ENCODE measurements around the gene NUDT3.
A peak's percentile ranks its signal among the peaks of the same experiment; 100 is the strongest.

NUDT3 gene

GRCh38 chr6:34238585-34239499 is 153.6 kb downstream of the NUDT3 start:
- Histone ChIP-seq H3K27ac (peak overlapping the region; percentile 100), H3K9me3 (no peaks in the 10 kb centered on the region), H3K36me3 (peaks cover 49% of the 10 kb centered on the region), H3K9ac (peak overlapping the region; percentile 99), H3K4me3 (peak overlapping the region; percentile 99), H3K27me3 (no peaks in the 10 kb centered on the region), H4K20me1 (peaks cover 63% of the 10 kb centered on the region), H3K4me2 (peak overlapping the region; percentile 96), H3K4me1 (peaks cover 67% of the 10 kb centered on the region)
- TF ChIP-seq Cebpa-rat (IDR thresholded peaks at IDR 0.05), result no peak

- peaks cover 40% of the 10 kb centered on the region for H3K36me3 ChIP-seq
Measured at GRCh38 chr6:34237722-34238584, 154.5 kb downstream of the NUDT3 start.

GRCh38 chr6:34237316-34237721 is 155.2 kb downstream of the NUDT3 start:
- TF ChIP-seq Cebpa-rat (IDR thresholded peaks at IDR 0.05), result no peak
- Histone ChIP-seq H3K4me2 (peak overlapping the region; percentile 96), H3K4me3 (peak overlapping the region; percentile 99), H3K27ac (peak overlapping the region; percentile 100), H3K9me3 (no peaks in the 10 kb centered on the region), H3K36me3 (peaks cover 34% of the 10 kb centered on the region), H3K27me3 (no peaks in the 10 kb centered on the region), H3K4me1 (peaks cover 55% of the 10 kb centered on the region), H3K9ac (peak overlapping the region; percentile 99), H4K20me1 (peaks cover 47% of the 10 kb centered on the region)

More at GRCh38 chr6:34237722-34238584, 154.5 kb downstream of the NUDT3 start:
- H3K9ac ChIP-seq, result peak overlapping the region; percentile 99
- peaks cover 58% of the 10 kb centered on the region for H3K4me1 ChIP-seq
- H4K20me1 ChIP-seq, result peaks cover 54% of the 10 kb centered on the region
- H3K4me2 ChIP-seq, result peak overlapping the region; percentile 96
- H3K4me3 ChIP-seq, result peak overlapping the region; percentile 99
- peak overlapping the region; percentile 100 for H3K27ac ChIP-seq
- H3K27me3 ChIP-seq, result no peaks in the 10 kb centered on the region
- H3K9me3 ChIP-seq, result no peaks in the 10 kb centered on the region
- no peak for TF ChIP-seq Cebpa-rat (IDR thresholded peaks at IDR 0.05)

GRCh38 chr6:34236443-34237315 is 155.8 kb downstream of the NUDT3 start, which contains the start of gene HMGA1:
Gene HMGA1 (plus strand): TSS chr6:34236873. CDS start chr6:34240781, 3,908 bp downstream.
- peak within 1 kb of the TSS; percentile 99 for H3K9ac ChIP-seq
- peak within 1 kb of the TSS; percentile 99 for H3K4me3 ChIP-seq
- TF ChIP-seq Cebpa-rat (IDR thresholded peaks at IDR 0.05), result no peak
- H3K9me3 ChIP-seq, result no peaks in the 10 kb centered on the region
- no peaks in the 10 kb centered on the region for H3K27me3 ChIP-seq
- H3K36me3 ChIP-seq, result peaks cover 27% of the 10 kb centered on the region
- H3K4me2 ChIP-seq, result peak within 1 kb of the TSS; percentile 96
- H3K27ac ChIP-seq, result peak within 1 kb of the TSS; percentile 100
- peaks cover 41% of the 10 kb centered on the region for H4K20me1 ChIP-seq
- H3K4me1 ChIP-seq, result peaks cover 53% of the 10 kb centered on the region

GRCh38 chr6:34236131-34236442 is 156.4 kb downstream of the NUDT3 start:
- peak overlapping the region; percentile 99 for H3K4me3 ChIP-seq
- 0 out of 2 replicates have a peak, but pooled peaks have one; percentile 44 for TF ChIP-seq Cebpa-rat (IDR thresholded peaks at IDR 0.05)
- H3K9ac ChIP-seq, result peak overlapping the region; percentile 99
- H4K20me1 ChIP-seq, result peaks cover 35% of the 10 kb centered on the region
- peaks cover 21% of the 10 kb centered on the region for H3K36me3 ChIP-seq
- H3K4me2 ChIP-seq, result peak overlapping the region; percentile 93
- H3K4me1 ChIP-seq, result peaks cover 47% of the 10 kb centered on the region
- H3K27me3 ChIP-seq, result no peaks in the 10 kb centered on the region
- no peaks in the 10 kb centered on the region for H3K9me3 ChIP-seq
- H3K27ac ChIP-seq, result peak overlapping the region; percentile 100

- Histone ChIP-seq H3K9ac (peak overlapping the region; percentile 99), H3K4me2 (peak overlapping the region; percentile 93), H3K4me1 (peaks cover 42% of the 10 kb centered on the region), H3K27ac (peak overlapping the region; percentile 100), H4K20me1 (peaks cover 29% of the 10 kb centered on the region), H3K36me3 (peaks cover 16% of the 10 kb centered on the region), H3K27me3 (no peaks in the 10 kb centered on the region), H3K4me3 (peak overlapping the region; percentile 99), H3K9me3 (no peaks in the 10 kb centered on the region)
- no peak for TF ChIP-seq Cebpa-rat (IDR thresholded peaks at IDR 0.05)
Measured at GRCh38 chr6:34235307-34236130, 156.9 kb downstream of the NUDT3 start.

GRCh38 chr6:34234667-34235306 is 157.7 kb downstream of the NUDT3 start:
- H4K20me1 ChIP-seq, result peaks cover 22% of the 10 kb centered on the region
- H3K4me2 ChIP-seq, result peak overlapping the region; percentile 93
- peaks cover 34% of the 10 kb centered on the region for H3K4me1 ChIP-seq
- H3K27ac ChIP-seq, result peak overlapping the region; percentile 100
- H3K27me3 ChIP-seq, result no peaks in the 10 kb centered on the region
- H3K4me3 ChIP-seq, result no peak overlapping the region
- peaks cover 8% of the 10 kb centered on the region for H3K36me3 ChIP-seq
- no peak for TF ChIP-seq Cebpa-rat (IDR thresholded peaks at IDR 0.05)
- H3K9ac ChIP-seq, result peak overlapping the region; percentile 9; the same call in 1 of the 2 replicates
- no peaks in the 10 kb centered on the region for H3K9me3 ChIP-seq

GRCh38 chr6:34233867-34234266 is 158.6 kb downstream of the NUDT3 start:
- H3K36me3 ChIP-seq, result no peaks in the 10 kb centered on the region
- no peak for TF ChIP-seq Cebpa-rat (IDR thresholded peaks at IDR 0.05)
- H3K9me3 ChIP-seq, result no peaks in the 10 kb centered on the region
- no peak overlapping the region for H3K4me3 ChIP-seq
- peaks cover 31% of the 10 kb centered on the region for H3K4me1 ChIP-seq
- H4K20me1 ChIP-seq, result peaks cover 13% of the 10 kb centered on the region
- H3K4me2 ChIP-seq, result no peak overlapping the region
- no peak overlapping the region for H3K27ac ChIP-seq
- no peak overlapping the region for H3K9ac ChIP-seq
- no peaks in the 10 kb centered on the region for H3K27me3 ChIP-seq

Data from BLaER1 (cell line).